Colonic mucosa (tissue), 4 donors: ENCODE results near the gene BCR. TPM values are rescaled to one million over a fixed set of nuclear protein-coding genes. Genes with fewer than 3 reads are reported as not detected.

Source experiments
- DNase-seq: peaks from one replicate; pipeline ENCODE4 v3.0.0-alpha.2; 2020
- H3K27ac ChIP-seq: fragments of 200-600 bp; one replicate; pipeline ENCODE4 v1.8.0; 2021
- H3K27me3 ChIP-seq: fragments of 200-600 bp; one replicate; pipeline ENCODE4 v1.8.0; 2021
- H3K36me3 ChIP-seq: fragments of 200-600 bp; one replicate; pipeline ENCODE4 v1.8.0; 2021
- H3K4me1 ChIP-seq: fragments of 200-600 bp; one replicate; pipeline ENCODE4 v1.8.0; 2021; ENCODE audit warnings: mild to moderate bottlenecking
- H3K4me3 ChIP-seq: fragments of 200-600 bp; one replicate; pipeline ENCODE4 v1.8.0; 2021
- H3K9ac ChIP-seq, 2 donors: one replicate each; pipeline ENCODE4 v1.7.0; 2013; ENCODE audit warnings: control low read depth in 2 of 2, low read depth in 2 of 2, low read length in 2 of 2
- H3K9me3 ChIP-seq: fragments of 200-600 bp; one replicate; pipeline ENCODE4 v1.8.0; 2021
- CTCF ChIP-seq: fragments of 200-600 bp; IDR thresholded peaks from one replicate; pipeline ENCODE4 v1.8.0; 2022; ENCODE audit warnings: antibody characterized with exemption, mild to moderate bottlenecking
- intact Hi-C: fragments of 100-400 bp; cut with DNase I; formaldehyde crosslinking; loops from one replicate; pipeline ENCODE4 v1.14.1; 2022
- total RNA-seq, 2 donors: library from RNA; stranded (reverse); fragmentation: NEBNext Ultra II Directional in 1 of 2; extraction: Animal tissue kit (Norgen Biotek cat#: 25700) in 1 of 2; gene quantifications; one replicate each; pipeline ENCODE4 v1.2.1, GENCODE V29; 2021
- donor health status: healthy.
- donor health status: DM: no; HTN: no; CAD: no.
- donor health status: DM: no; HTN: no; CAD: no.

Gene BCR
- total RNA-seq, 2 donors from 2014 or later = 39.2 to 57.8 TPM

- intact Hi-C loops = no loop called here
- no peak for DNase-seq
- Histone ChIP-seq H3K36me3 (no peaks in the 10 kb centered on the region), H3K9me3 (no peaks in the 10 kb centered on the region), H3K4me1 (no peaks in the 10 kb centered on the region), H3K27ac (no peak overlapping the region), H3K4me3 (no peak overlapping the region), H3K9ac (no peak overlapping the region), H3K27me3 (no peaks in the 10 kb centered on the region)
- no peak for TF ChIP-seq CTCF
Observed at GRCh38 chr22:23156286-23156685, 24.0 kb upstream of the BCR start.

DNA sequence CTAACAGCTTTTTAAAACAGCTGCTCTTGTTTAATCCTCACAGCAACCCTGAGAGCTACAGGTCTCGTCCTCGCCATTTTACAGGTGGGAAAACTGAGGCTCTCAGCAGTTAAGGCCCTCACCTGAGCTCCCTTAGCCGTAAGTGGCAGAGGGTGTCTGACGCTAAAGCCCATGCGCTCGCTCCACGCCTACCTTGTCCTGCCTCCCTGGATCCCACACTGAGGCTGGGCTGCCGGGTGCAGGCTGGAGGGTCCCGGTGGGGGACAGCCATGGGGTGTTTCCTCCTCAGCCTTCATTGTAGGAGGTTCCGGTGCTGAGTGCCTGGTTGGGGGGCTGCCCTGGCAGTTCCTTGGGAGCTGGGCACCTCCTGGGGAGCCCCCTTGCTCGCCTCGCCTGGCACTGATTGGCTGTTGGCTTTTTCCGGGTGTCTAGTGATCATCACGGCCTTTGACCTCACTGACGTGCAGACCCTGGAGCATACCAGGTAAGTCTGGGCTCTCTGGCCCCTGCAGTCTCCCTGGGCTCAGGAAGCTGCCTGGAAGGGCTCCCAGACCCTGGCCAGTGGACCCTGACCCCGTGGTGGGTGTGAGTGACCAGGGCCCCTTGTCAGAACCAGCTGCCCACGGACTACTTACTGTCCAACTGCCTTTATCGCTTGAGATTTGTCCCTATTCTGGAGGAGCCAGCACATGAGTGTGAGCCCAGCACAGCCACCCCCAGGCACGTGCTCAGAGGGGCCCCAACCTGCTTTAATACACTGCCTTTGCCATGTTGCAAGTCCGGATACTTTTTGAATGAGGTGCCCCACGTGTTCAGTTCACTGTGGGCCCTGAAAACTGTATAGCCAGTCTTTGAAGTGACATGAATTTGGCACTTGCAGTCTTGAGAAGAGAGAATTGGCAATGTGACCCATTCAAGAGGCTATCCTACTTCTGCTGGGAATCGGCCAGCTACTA is 22.5 kb upstream of the BCR start:
- Histone ChIP-seq H3K4me3 (no peak overlapping the region), H3K27me3 (no peaks in the 10 kb centered on the region), H3K4me1 (no peaks in the 10 kb centered on the region), H3K9me3 (no peaks in the 10 kb centered on the region), H3K9ac (no peak overlapping the region), H3K27ac (no peak overlapping the region), H3K36me3 (no peaks in the 10 kb centered on the region)
- DNase-seq = no peak
- intact Hi-C loops = no loop called here
- TF ChIP-seq CTCF = no peak

DNA sequence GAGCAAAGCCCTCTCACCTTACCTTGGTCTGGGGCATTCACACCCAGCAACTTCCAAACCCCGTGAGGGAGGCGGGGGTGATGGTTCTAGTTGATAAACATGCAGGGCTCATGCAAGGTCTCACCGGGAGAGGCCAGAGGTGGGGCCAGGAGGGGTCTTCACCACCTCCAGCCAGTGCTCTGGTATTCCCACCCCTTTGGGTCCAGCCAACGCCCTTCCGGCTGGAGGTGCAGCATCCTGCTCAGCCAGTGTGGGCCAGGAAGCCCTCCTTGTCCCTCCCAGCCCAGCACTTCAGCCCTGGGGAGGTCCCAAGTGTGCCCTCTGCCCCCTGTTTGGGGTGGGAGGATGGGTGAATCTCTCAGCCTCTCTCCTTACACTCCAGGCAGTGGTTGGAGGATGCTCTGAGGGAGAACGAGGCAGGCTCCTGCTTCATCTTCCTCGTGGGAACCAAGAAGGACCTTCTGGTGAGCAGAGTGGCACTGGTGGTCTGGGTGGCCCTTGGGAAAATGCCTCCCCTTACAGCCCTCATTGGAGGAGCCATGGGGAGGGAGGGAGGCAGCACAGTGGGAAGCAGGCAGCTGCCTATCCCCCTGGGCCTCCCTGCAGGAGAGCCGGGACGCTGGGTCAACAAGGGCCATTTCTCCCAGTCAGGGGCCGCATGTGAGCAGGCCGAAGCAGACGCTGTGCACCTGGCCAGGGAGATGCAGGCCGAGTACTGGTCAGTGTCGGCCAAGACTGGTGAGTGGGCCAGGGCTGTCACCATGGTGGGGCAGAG is 21.6 kb upstream of the BCR start:
- intact Hi-C loops = no loop called here
- no peaks in the 10 kb centered on the region for H3K36me3 ChIP-seq
- H3K9me3 ChIP-seq = no peaks in the 10 kb centered on the region
- TF ChIP-seq CTCF = no peak
- H3K4me1 ChIP-seq = no peaks in the 10 kb centered on the region
- no peak overlapping the region for H3K4me3 ChIP-seq
- H3K27me3 ChIP-seq = no peaks in the 10 kb centered on the region
- H3K27ac ChIP-seq = no peak overlapping the region
- no peak for DNase-seq
- no peak overlapping the region for H3K9ac ChIP-seq

- H3K27me3 ChIP-seq = no peaks in the 10 kb centered on the region
- intact Hi-C loops = no loop called here
Observed at GRCh38 chr22:23159291-23159630, 21.0 kb upstream of the BCR start.

DNA sequence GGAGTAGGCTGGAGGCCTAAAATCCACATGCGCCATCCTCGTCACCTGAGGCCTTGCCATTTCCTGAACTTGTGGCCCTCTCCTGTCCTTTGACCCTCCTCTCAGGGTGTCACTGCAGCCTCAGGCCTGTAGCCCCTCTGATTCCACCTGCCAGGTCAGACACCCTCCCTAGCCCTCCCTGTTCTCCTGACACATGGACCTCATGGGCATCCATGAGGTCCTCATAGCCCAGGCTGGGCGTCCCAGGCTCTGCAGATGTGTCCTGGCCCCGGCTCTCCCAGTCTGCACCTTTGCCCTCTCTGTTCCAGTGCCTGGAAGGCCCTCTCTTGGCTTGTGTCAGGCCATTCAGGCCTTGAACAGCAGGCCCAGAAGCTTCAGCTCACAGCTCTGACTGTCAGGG is 19.3 kb upstream of the BCR start:
- no peak for TF ChIP-seq CTCF
- Histone ChIP-seq H3K27ac (no peak overlapping the region), H3K4me3 (no peak overlapping the region), H3K4me1 (no peaks in the 10 kb centered on the region), H3K9ac (no peak overlapping the region), H3K9me3 (no peaks in the 10 kb centered on the region), H3K36me3 (no peaks in the 10 kb centered on the region), H3K27me3 (no peaks in the 10 kb centered on the region)
- intact Hi-C loops = no loop called here
- DNase-seq = no peak

More at GRCh38 chr22:23159291-23159630, 21.0 kb upstream of the BCR start:
- Histone ChIP-seq H3K9me3 (no peaks in the 10 kb centered on the region), H3K9ac (no peak overlapping the region), H3K4me1 (no peaks in the 10 kb centered on the region), H3K4me3 (no peak overlapping the region), H3K36me3 (no peaks in the 10 kb centered on the region), H3K27ac (no peak overlapping the region)
- no peak for DNase-seq
- TF ChIP-seq CTCF = no peak
